Measurements from ENCODE around the gene SP7.
"Not testable (repeated sequence)": the region's sequence is repeated elsewhere in the genome, so short reads cannot be mapped to it uniquely, and the experiment has no call there.

The SP7 gene

DNA sequence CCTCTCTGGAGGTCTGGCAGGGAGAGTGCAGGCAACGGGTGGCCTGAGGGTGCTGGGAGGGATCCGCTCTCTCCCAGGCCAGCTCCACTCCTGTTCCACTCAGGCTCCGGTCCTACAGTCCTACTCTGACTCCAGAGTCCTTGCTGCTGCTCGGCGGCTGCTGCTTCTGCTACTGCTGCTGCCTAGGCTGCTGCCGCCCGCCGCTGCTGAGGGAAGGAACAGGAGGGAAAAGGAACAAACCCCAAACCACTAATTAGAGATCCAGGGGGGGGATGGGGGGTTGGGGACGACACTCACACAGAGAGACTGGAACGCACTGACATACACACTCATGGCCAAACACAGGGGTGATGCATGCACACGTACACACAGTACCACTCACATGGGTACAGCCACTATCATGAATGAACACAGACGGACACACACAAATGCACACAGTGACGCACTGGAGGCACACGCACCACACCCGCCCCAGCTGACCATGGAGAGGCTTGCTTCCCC is at the start of gene SP7:
TSS of gene SP7 (minus strand) at position 174 of the 501 bp plus-strand sequence. CDS start 708 bp downstream, outside the sequence.
- DNase-seq, result no peak

DNA sequence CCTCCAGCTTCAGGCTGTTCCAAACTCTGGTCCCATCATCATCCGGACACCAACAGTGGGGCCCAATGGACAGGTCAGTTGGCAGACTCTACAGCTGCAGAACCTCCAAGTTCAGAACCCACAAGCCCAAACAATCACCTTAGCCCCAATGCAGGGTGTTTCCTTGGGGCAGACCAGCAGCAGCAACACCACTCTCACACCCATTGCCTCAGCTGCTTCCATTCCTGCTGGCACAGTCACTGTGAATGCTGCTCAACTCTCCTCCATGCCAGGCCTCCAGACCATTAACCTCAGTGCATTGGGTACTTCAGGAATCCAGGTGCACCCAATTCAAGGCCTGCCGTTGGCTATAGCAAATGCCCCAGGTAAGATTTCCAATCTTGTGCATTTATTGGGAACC is 47.1 kb upstream of the SP7 start:
- no peak for DNase-seq

DNA sequence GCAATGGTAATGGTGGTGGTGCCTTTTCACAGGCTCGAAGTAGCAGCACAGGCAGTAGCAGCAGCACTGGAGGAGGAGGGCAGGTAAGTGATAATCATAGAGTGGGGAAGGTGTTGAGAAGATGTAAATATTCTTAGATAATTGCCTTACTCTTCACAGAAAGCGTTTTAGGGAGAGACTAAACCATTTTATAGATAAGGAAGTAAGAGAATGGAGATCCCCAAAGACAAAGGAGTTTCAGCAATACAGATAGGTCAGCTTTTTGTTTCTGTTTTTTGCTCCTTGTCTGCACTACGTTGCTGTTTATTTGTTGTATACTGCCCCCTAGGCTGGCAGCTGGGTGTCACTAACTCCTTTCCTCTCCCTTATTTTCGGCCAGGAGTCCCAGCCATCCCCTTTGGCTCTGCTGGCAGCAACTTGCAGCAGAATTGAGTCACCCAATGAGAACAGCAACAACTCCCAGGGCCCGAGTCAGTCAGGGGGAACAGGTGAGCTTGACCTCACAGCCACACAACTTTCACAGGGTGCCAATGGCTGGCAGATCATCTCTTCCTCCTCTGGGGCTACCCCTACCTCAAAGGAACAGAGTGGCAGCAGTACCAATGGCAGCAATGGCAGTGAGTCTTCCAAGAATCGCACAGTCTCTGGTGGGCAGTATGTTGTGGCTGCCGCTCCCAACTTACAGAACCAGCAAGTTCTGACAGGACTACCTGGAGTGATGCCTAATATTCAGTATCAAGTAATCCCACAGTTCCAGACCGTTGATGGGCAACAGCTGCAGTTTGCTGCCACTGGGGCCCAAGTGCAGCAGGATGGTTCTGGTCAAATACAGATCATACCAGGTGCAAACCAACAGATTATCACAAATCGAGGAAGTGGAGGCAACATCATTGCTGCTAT is 45.8 kb upstream of the SP7 start:
- DNase-seq, result peak; percentile 22

DNA sequence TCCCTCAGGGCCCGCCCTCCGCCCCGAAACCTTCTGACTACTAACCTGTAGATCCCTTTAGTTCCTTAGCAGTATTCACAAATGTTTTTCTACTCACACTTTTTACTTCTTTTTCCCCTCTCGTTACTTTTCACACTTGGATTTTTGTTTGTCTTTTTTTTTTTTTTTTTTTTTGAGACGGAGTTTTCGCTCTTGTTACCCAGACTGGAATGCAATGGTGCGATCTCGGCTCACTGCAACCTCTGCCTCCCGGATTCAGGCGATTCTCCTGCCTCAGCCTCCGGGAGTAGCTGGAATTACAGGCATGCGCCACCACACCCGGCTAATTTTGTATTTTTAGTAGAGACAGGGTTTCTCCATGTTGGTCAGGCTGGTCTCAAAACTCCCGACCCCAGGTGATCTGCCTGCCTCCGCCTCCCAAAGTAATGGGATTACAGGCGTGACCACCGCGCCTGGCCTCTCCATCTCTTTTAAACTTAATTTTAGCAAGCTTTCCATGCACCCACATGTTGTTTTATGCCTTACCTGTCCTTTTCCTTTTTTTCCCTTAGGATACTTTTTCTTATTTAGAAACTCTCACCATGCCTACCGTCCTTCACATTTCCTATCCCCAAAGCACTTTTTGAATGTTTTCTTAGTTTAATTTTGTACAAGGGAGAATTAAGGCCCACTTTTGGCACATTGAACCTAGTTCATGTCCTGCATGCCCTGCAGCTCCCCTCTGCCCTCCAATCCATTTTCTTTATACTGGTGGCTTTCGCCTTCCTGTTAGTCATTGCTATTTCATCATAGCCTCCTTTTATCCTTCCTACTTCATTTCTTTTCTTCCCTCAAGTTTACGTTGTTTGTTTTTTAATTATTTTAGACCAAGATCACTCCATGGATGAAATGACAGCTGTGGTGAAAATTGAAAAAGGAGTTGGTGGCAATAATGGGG is 44.9 kb upstream of the SP7 start:
- DNase-seq, result peak; percentile 34

DNA sequence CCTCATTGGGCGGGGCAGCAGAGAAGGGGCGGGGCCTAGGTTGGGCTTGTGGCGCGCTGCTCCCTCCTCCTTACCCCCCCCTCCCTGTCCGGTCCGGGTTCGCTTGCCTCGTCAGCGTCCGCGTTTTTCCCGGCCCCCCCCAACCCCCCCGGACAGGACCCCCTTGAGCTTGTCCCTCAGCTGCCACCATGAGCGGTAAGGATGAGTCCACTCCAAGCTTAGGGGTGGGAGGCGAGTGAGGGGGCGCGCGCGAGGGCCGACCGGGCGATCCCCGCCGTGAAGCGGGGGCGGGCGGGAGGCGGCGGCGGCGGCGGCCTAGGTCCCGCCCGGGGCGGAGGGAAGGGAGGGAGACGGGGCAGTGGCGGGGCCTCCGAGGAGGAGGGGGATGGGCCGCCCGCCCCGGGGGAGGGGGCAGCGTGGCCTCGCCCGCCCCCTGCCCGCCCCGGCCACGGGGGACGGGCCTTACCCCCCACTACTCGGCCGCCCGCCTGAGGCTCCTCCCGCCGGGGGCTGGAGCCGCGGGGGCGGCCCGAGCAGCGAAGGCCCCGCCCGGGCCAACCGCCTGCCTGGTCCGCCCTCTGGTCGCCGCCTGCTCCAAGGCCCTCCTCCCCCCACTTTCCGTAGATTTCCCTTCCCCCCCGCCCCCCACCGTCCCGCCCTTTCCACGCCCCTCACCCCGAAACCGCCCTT is 44.1 kb upstream of the SP7 start, which contains the start of gene SP1:
TSS of gene SP1 (plus strand) at position 73 of the 690 bp plus-strand sequence. CDS start at position 189, 116 bp downstream.
- DNase-seq, result peak; percentile 95

DNA sequence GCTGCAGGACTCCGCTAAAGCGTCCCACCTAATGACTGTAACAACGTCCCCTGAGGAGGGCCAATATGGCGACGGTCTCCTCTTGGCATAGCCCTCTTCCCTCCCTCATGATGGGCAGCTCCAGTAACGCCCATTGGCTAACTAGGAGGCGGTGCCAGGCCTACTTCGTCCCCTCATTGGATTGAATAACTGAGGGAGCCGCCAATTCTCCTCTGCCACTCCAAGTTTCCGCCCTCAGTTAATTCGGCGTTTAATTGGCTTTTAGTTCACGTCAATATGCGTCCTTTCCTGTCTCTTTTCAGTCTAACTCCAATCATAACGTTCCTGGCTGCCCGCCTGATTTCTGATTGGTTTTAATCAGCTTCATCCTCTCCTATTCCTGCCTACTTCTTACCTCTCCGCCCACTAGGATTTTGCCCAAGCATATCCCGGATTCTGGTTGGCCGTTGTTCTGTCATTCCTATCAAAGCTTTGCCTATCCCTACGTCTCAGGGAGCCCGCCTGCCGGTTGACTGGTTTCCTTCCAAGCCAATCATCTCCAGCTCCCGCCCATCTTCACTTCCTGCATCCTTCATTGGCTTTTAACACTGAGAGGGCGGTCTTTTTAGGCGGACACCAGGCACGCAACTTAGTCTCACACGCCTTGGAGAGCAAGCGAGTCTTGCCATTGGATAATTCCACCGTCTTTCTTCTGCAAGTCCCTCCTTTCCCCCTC is 43.4 kb upstream of the SP7 start:
- DNase-seq, result peak; percentile 100

DNA sequence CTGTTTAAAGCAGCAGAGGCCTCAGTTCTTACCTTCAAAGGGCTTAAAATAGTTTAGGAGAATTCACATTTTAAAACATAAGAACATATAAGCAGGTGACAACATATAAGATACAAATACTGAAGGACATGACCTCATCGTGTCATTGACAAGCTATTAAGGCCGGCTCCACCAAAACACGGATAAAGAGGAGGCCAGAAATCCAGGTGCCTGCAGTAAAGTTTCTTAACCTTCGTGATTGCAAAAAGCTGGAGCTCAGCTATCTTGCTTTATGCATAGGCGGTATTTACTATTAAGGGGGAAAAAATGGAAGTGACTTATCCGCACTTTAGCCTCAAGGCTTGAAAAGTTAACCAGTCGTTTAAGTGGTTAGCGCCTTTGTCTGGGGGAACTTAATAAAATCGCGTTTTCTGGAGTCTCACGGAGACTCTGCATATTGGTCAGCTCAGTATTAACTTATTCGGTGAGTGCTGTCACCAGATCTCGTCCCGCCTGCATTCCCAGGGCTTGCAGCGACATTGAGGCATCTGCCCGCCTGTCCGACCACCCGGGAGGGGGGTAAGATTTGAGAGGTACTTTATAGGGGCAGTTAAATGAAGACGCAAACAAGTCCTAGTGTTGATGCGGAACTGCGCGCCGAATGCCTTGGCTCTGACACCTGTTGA is 42.7 kb upstream of the SP7 start:
- DNase-seq, result peak; percentile 21

DNA sequence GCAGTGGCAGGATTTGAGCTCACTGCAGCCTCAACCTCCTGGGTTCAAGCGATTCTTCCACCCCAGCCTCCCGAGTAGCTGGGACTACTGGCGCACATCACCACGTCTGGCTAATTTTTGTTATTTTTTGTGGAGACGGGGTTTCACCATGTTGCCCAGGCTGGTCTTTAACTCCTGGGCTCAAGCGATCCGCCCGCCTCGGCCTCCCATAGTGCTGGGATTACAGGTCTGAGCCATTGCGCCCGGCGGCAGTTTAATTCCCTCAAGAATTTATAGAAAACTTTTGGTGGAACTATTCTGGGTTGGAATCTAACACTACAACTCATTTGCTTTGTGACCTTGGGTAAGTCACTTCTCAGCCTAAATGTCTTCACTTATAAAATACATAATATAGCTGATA is 42.1 kb upstream of the SP7 start:
- DNase-seq, result no peak

DNA sequence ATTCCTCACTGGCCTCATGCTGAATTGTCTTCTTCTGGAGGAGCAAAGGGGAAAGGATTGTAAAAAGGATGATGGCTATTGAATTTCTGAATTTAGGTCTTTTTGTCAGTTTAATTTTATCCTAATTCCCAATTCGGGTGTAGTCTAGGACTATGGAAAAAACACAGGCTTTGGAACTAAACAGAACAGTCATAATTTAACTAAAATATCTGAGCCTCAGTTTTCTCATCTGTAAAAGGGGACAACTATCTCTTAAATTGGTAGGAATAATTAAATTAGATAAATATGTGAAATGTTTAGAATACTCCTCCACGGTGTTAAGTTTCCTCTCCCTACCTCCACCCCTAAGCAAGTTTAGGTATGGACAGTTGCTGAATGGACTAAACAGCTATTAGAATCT is 40.6 kb upstream of the SP7 start:
- no peak for DNase-seq

DNA sequence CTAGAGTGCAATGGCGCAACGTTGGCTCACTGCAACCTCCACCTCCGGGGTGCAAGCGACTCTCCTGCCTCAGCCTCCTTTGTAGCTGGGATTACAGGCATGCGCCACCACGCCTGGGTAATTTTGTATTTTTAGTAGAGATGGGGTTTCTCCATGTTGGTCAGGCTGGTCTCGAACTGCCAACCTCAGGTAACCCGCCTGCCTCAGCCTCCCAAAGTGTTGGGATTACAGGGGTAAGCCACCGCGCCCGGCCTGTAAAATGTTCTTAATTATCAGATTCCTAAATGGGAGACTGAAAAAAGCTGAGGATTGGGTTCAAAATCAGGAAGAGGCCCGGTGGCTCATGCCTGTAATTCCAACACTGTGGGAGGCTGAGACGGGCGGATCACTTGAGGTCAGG is 38.1 kb upstream of the SP7 start:
- not testable (repeated sequence) for DNase-seq

DNA sequence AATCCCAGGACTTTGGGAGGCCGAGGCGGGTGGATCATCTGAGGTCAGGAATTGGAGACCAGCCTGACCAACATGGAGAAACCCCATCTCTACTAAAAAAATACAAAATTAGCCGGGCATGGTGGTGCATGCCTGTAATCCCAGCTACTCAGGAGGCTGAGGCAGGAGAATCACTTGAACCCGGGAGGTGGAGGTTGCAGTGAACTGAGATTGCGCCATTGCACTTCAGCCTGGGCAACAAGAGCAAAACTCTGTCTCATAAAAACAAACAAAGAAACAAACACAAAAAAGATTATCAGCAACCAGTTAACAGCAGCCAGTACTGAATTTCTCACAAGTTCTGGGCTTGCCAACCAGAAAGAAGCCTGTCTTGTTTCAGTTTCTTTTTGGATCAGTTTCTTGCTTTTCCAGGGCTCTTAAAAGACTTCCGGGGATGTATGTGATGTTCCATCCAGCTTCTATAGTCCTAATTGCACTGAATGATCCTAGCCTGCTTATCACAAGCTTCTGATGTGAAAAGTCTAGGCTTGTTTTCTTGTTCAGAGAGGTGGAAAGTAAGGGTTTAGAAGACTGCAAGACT is 37.5 kb upstream of the SP7 start:
- DNase-seq, result not testable (repeated sequence)

DNA sequence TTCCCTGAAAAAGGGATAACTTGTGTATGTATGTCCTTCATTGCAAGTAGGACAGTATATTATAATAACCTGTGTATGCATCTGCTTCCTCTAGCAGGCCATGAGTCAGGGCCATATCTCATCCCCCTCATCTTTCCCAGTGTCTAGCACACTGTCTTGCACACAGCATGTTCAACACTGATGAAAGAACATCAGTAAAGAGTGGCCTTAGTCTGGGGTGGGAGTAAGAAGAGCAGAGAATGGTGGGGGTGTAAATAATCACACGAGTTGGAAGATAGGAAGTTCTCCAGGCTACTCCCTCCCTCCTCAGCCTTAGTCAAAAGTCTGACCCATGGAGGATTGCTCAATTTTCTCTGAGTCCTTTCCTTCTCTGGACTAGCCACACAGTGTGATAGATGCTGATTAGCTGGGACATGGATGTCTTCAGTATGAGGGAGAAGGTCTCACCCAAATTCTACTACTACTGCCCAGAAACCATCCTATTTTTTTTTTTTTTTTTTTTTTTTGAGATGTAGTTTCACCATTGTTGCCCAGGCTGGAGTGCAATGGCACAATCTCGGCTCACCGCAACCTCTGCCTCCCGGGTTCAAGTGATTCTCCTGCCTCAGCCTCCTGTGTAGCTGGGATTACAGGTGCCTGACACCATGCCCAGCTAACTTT is 29.2 kb upstream of the SP7 start:
- no peak for DNase-seq

DNA sequence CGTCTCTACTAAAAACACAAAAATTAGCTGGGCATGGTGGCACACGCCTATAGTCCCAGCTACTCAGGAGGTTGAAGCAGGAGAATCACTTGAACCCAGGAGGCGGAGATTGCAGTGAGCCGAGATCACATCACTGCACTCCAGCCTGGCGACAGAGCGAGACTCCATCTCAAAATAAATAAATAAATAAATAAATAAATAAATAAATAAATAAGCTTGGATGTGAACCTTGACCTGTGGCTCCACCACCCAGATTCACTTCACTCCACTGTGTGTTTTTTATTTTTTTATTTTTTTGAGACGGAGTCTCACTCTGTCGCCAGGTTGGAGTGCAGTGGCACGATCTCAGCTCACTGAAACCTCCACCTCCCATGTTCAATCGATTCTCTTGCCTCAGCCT is 25.5 kb upstream of the SP7 start:
- not testable (repeated sequence) for DNase-seq

DNA sequence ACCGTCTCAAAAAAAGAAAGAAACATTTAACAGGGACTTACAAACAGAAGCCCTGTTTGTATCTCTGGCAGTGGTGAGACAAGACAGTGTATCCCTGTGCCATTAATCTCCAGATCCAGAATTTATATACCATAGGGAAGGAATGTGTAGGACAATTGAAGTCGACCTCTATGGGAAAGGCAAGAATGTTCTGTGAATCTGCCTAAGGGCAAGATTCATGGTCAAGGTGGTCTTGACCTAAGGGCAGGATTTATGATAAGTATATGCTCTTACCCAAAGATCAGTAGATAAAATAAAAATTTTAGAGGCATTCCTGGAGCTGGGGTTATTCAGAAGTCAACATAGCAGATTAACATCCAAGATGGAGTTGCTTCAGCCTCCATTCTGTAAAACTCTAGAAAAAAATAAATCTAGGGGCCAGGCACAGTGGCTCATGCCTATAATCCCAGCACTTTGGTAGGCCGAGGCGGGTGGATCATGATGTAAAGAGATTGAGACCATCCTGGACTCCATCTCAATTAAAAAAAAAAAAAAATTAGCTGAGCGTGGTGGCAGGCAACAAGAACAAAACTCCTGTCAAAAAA is 22.8 kb upstream of the SP7 start:
- no peak for DNase-seq

DNA sequence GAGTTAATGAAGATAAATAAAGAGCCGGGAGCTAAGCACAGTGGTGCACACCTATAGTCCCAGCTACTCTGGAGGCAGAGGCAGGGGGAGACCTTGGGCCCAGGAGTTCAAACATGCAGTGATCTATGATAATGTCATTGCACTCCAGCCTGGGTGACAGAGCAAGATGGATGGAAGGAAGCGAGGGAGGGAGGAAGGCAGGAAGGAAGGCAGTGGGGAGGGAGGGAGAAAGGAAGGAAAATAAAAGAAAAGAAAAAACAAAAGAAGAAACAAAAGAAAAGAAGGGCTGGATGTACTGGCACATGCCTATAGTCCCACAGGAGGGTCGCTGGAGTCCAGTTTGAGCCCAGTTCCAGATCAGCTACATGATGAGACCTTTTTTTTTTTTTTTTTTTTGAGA is 19.0 kb upstream of the SP7 start:
- DNase-seq, result no peak

DNA sequence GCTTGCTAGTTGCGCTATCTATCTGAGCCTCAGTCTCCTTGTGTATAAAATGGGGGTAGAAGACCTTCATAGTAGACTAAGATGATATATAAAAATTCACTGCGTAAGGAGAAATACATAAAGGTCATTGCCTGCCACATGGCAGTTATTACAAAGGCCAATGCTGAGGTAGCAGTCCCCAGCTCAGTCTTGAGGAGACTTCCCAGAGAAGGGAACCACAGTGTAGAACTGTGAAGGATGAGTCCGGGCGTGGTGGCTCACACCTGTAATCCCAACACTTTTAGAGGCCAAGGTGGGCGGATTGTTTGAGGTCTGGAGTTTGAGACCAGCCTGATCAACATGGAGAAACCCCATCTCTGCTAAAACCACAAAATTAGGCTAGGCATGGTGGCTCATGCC is 17.1 kb upstream of the SP7 start:
- DNase-seq, result no peak

DNA sequence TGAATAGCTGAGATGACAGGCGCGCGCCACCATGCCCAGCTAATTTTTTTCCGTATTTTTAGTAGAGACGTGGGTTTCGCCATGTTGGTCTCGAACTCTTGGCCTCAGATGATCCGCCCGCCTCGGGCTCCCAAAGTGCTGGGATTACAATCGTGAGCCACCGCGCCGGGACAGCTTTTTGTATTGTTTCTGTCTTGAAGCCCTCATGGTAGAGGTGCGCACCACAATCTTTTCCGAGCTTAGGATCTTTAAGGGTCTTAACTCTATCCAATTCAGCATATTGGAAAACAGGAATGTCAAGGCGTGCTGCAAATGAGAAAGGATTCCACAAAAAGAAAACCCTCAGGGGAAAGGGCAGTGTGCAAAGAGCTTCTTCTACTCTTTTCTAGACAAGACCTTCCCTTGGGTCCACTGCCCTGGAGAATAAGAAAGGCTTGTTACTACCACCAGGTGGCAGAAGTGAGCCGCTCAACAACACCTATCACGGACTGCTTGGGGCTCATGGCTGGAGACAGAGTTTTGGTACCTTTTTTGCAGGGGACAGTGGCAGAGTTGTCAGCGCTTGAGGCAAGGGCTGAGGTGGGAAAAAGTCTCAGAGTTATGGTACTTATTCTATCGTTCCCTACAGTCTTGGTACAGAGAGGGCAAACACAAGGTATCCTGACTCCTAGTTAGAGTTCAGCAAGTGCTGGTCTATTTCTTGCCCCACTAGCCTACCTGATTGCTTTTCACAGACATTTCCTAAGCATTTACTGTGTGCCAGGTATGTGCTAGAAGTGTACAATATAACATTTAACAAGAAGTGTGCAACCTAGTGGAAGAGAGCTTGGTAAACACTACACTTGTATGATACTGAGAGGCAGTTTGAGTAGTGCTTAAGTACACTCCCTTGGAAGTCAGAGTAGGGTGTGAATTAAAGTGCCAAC is 16.4 kb upstream of the SP7 start:
- peak; percentile 76 for DNase-seq

DNA sequence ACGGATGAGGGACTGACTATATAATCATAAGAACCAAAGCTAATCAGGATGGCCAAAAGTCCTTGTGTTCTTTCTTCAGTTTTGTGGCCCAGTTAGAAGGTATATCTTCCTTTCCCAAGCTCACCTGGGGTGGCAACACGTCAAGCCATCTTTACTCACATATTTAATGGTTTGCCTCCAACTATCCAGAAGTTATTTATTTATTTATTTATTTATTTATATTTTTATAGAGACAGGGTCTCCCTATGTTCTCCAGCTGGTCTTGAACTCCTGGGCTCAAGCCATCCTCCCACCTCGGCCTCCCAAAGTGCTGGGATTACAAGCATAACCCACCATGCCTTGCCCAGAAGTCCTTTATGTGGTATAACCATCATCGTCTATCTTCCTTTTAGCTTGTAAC is 11.8 kb upstream of the SP7 start:
- no peak for DNase-seq

DNA sequence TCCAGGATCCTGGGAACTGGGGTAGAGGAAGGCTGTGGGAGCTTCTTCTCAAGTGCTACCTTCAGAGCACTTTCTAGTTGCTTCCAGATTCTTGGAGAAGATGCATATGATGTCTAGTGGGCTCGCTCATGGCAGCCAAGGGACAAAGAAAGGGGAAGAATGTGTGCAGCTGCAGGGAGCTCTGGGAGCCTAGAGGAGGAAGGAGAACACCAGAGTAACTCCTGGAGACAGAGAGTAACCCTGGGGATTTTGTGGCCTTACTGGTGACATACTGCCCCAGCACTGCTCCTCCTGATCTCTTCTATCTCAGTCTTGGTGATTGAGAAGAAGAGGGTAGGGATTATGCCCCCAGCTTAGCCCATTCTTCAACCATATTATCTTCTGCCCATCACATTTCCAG is 10.3 kb upstream of the SP7 start:
- DNase-seq, result no peak
